SK-N-SH treated with all-trans-retinoic acid at 6 μM for 48 hours (cell line): ENCODE measurements around the gene PMM2.

Source experiments
- ATAC-seq: fragments of 200-7000 bp; cut with Tn5 transposase; 3 replicates; pipeline ENCODE4 v1.9.1; 2020; ENCODE audit warnings: mild to moderate bottlenecking, moderate library complexity
- ARNTL ChIP-seq: fragments of 450-650 bp; formaldehyde crosslinking; IDR thresholded peaks from 2 replicates; pipeline ENCODE4 v1.5.0; 2020; ENCODE audit warnings: low read depth, mild to moderate bottlenecking, moderate library complexity, borderline replicate concordance
- BACH2 ChIP-seq: fragments of 250-450 bp; sonication (Bioruptor Pico); IDR thresholded peaks from 2 replicates; pipeline ENCODE4 v1.9.0; 2021; ENCODE audit warnings: mild to moderate bottlenecking, borderline replicate concordance
- CREB5 ChIP-seq: fragments of 250-450 bp; sonication (Bioruptor Pico); IDR thresholded peaks from 2 replicates; pipeline ENCODE4 v1.5.1; 2020; ENCODE audit warnings: low read depth, mild to moderate bottlenecking, moderate library complexity
- CSDC2 ChIP-seq: fragments of 250-450 bp; sonication (Bioruptor Pico); IDR thresholded peaks from 2 replicates; pipeline ENCODE4 v1.5.0; 2020; ENCODE audit warnings: mild to moderate bottlenecking, moderate library complexity
- CSRNP3 ChIP-seq: fragments of 250-450 bp; sonication (Bioruptor Pico); IDR thresholded peaks from 2 replicates; pipeline ENCODE4 v1.5.1; 2021; ENCODE audit warnings: mild to moderate bottlenecking, moderate library complexity
- ESRRG ChIP-seq: fragments of 250-450 bp; sonication (Bioruptor Pico); IDR thresholded peaks from 2 replicates; pipeline ENCODE4 v1.6.1; 2021; ENCODE audit warnings: mild to moderate bottlenecking
- GLIS3 ChIP-seq: fragments of 250-450 bp; sonication (Bioruptor Pico); IDR thresholded peaks from 2 replicates; pipeline ENCODE4 v1.5.0; 2020; ENCODE audit warnings: mild to moderate bottlenecking, moderate library complexity
- ISL1 ChIP-seq: fragments of 250-450 bp; sonication (Bioruptor Pico); IDR thresholded peaks from 2 replicates; pipeline ENCODE4 v2.1.2; 2022; ENCODE audit warnings: mild to moderate bottlenecking, moderate library complexity
- OSR1 ChIP-seq: fragments of 250-450 bp; sonication (Bioruptor Pico); IDR thresholded peaks from 2 replicates; pipeline ENCODE4 v1.8.0; 2022; ENCODE audit warnings: moderate library complexity, mild to moderate bottlenecking, inconsistent platforms
- PATZ1 ChIP-seq: fragments of 250-450 bp; sonication (Bioruptor Pico); IDR thresholded peaks from 2 replicates; pipeline ENCODE4 v1.8.0; 2020; ENCODE audit warnings: mild to moderate bottlenecking, moderate library complexity, borderline replicate concordance
- POU6F1 ChIP-seq: fragments of 250-450 bp; sonication (Bioruptor Pico); IDR thresholded peaks from 2 replicates; pipeline ENCODE4 v1.8.0; 2021; ENCODE audit warnings: low read depth, mild to moderate bottlenecking, moderate library complexity, borderline replicate concordance
- PPARA ChIP-seq: fragments of 250-450 bp; sonication (Bioruptor Pico); IDR thresholded peaks from 2 replicates; pipeline ENCODE4 v1.5.0; 2020; ENCODE audit warnings: mild to moderate bottlenecking, borderline replicate concordance
- RARB ChIP-seq: fragments of 250-450 bp; sonication (Bioruptor Pico); IDR thresholded peaks from 2 replicates; pipeline ENCODE4 v1.8.0; 2021; ENCODE audit warnings: mild to moderate bottlenecking, moderate library complexity
- SNAI2 ChIP-seq: fragments of 250-450 bp; sonication (Bioruptor Pico); IDR thresholded peaks from 2 replicates; pipeline ENCODE4 v1.5.0; 2020; ENCODE audit warnings: mild to moderate bottlenecking, moderate library complexity
- TCF4 ChIP-seq: fragments of 250-450 bp; sonication (Bioruptor Pico); IDR thresholded peaks from 2 replicates; pipeline ENCODE4 v1.8.0; 2021; ENCODE audit warnings: mild to moderate bottlenecking, moderate library complexity, borderline replicate concordance
- TOX ChIP-seq: fragments of 250-450 bp; sonication (Bioruptor Pico); IDR thresholded peaks from 2 replicates; pipeline ENCODE4 v1.8.0; 2021; ENCODE audit warnings: mild to moderate bottlenecking, moderate library complexity, borderline replicate concordance
- TSHZ2 ChIP-seq: fragments of 250-450 bp; sonication (Bioruptor Pico); IDR thresholded peaks from 2 replicates; pipeline ENCODE4 v1.5.0; 2020; ENCODE audit warnings: mild to moderate bottlenecking, moderate library complexity
- ZC3H10 ChIP-seq: fragments of 250-450 bp; sonication (Bioruptor Pico); IDR thresholded peaks from 2 replicates; pipeline ENCODE4 v1.5.1; 2021; ENCODE audit warnings: mild to moderate bottlenecking, moderate library complexity
- ZFP3 ChIP-seq: fragments of 250-450 bp; sonication (Bioruptor Pico); IDR thresholded peaks from 2 replicates; pipeline ENCODE4 v1.5.0; 2020; ENCODE audit warnings: mild to moderate bottlenecking, moderate library complexity
- ZFP30 ChIP-seq: fragments of 450-650 bp; formaldehyde crosslinking; IDR thresholded peaks from 2 replicates; pipeline ENCODE4 v1.5.0; 2022; ENCODE audit warnings: mild to moderate bottlenecking, moderate library complexity
- ZNF565 ChIP-seq: fragments of 450-650 bp; formaldehyde crosslinking; conservative IDR thresholded peaks from 2 replicates; pipeline ENCODE4 v1.5.0; 2020; ENCODE audit warnings: low read depth, mild to moderate bottlenecking, moderate library complexity
- ZNF70 ChIP-seq: fragments of 450-650 bp; formaldehyde crosslinking; IDR thresholded peaks from 2 replicates; pipeline ENCODE4 v1.5.0; 2020; ENCODE audit warnings: mild to moderate bottlenecking, moderate library complexity
- ZNF8 ChIP-seq: fragments of 450-650 bp; formaldehyde crosslinking; IDR thresholded peaks from 2 replicates; pipeline ENCODE4 v1.5.0; 2020; ENCODE audit warnings: mild to moderate bottlenecking, moderate library complexity

Gene PMM2

GRCh38 chr16:8753416-8754054, 44.1 kb upstream of the PMM2 start:
- TF ChIP-seq POU6F1 (CRISPR knock-in tag) = no peak
- TF ChIP-seq GLIS3 (CRISPR knock-in tag) = no peak
- no peak for TF ChIP-seq ZFP30 (CRISPR knock-in tag)
- TF ChIP-seq BACH2 = no peak
- no peak for TF ChIP-seq TCF4
- no peak for TF ChIP-seq ESRRG (CRISPR knock-in tag)
- TF ChIP-seq PATZ1 (CRISPR knock-in tag) = no peak
- TF ChIP-seq CSDC2 (CRISPR knock-in tag) = no peak
- no peak for TF ChIP-seq RARB (CRISPR knock-in tag)
- TF ChIP-seq TOX (CRISPR knock-in tag) = no peak
- no peak for TF ChIP-seq CREB5
- TF ChIP-seq CSRNP3 (CRISPR knock-in tag) = no peak
- no peak for TF ChIP-seq ZC3H10
- no peak for TF ChIP-seq ZFP3 (CRISPR knock-in tag)
- no peak for TF ChIP-seq OSR1 (CRISPR knock-in tag)
- TF ChIP-seq ARNTL (CRISPR knock-in tag) = no peak
- no peak for TF ChIP-seq SNAI2
- TF ChIP-seq ZNF565 (CRISPR knock-in tag) = no peak
- TF ChIP-seq PPARA (CRISPR knock-in tag) = no peak
- ATAC-seq = no peak

- ATAC-seq = no peak
- no peak for TF ChIP-seq PATZ1 (CRISPR knock-in tag)
- no peak for TF ChIP-seq CSDC2 (CRISPR knock-in tag)
- no peak for TF ChIP-seq ISL1
- TF ChIP-seq GLIS3 (CRISPR knock-in tag) = no peak
- no peak for TF ChIP-seq ZFP30 (CRISPR knock-in tag)
- no peak for TF ChIP-seq SNAI2
- no peak for TF ChIP-seq PPARA (CRISPR knock-in tag)
- no peak for TF ChIP-seq ZC3H10
- TF ChIP-seq ZNF565 (CRISPR knock-in tag) = no peak
- no peak for TF ChIP-seq ZNF8 (CRISPR knock-in tag)
Measured at GRCh38 chr16:8756755-8757154, 40.9 kb upstream of the PMM2 start.

- no peak for ATAC-seq
- TF ChIP-seq ESRRG (CRISPR knock-in tag) (no peak), ZNF8 (CRISPR knock-in tag) (no peak), RARB (CRISPR knock-in tag) (no peak), TSHZ2 (no peak), TCF4 (no peak), CSRNP3 (CRISPR knock-in tag) (no peak), OSR1 (CRISPR knock-in tag) (no peak), PPARA (CRISPR knock-in tag) (no peak), ZFP3 (CRISPR knock-in tag) (no peak), GLIS3 (CRISPR knock-in tag) (no peak), ARNTL (CRISPR knock-in tag) (no peak), ZNF70 (CRISPR knock-in tag) (no peak)
Measured at GRCh38 chr16:8758022-8758421, 39.6 kb upstream of the PMM2 start.
